A673 (cell line): Measurements from ENCODE around the gene NT5C1B.
"Not testable (repeated sequence)": the region's sequence is repeated elsewhere in the genome, so short reads cannot be mapped to it uniquely, and the experiment has no call there.

ENCODE experiments used
- EZH2 ChIP-seq: fragments of 200-600 bp; sonication (generic); IDR thresholded peaks from 2 replicates; pipeline ENCODE4 v1.6.1; 2017; ENCODE audit warnings: borderline replicate concordance, low read depth, mild to moderate bottlenecking, mixed read lengths, antibody characterized with exemption, low read length; ENCODE audit not compliant: poor library complexity, severe bottlenecking
- TF ChIP-seq, protein P1 (sequence below): fragments of 300-800, 200-600 bp; sonication (generic); conservative IDR thresholded peaks from 2 replicates; pipeline ENCODE4 v1.5.1; 2017; ENCODE audit warnings: low read depth, mild to moderate bottlenecking, antibody characterized with exemption, low read length, moderate library complexity, mixed read lengths

DNA sequence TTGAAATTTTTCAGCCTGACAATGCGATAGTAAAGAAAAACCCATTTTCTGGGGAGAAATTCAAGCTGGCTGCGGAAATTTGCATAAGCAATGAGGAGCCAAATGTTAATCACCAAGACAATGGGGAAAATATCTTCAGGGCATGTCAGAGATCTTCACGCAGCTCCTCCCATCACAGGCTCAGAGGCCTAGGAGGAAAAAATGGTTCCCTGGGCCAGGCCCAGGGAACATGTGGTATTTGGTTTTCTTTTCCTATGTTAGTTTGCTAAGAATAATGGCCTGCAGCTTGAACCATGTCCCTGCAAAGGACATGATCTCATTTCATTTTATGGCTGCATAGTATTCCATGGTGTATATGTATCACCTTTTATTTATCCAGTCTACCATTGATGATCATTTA, 43.3 kb upstream of the NT5C1B start:
- TF ChIP-seq, protein P1, sequence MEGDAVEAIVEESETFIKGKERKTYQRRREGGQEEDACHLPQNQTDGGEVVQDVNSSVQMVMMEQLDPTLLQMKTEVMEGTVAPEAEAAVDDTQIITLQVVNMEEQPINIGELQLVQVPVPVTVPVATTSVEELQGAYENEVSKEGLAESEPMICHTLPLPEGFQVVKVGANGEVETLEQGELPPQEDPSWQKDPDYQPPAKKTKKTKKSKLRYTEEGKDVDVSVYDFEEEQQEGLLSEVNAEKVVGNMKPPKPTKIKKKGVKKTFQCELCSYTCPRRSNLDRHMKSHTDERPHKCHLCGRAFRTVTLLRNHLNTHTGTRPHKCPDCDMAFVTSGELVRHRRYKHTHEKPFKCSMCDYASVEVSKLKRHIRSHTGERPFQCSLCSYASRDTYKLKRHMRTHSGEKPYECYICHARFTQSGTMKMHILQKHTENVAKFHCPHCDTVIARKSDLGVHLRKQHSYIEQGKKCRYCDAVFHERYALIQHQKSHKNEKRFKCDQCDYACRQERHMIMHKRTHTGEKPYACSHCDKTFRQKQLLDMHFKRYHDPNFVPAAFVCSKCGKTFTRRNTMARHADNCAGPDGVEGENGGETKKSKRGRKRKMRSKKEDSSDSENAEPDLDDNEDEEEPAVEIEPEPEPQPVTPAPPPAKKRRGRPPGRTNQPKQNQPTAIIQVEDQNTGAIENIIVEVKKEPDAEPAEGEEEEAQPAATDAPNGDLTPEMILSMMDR: not testable (repeated sequence)
- not testable (repeated sequence) for TF ChIP-seq EZH2
